HL-60/S4 treated with phorbol 12-myristate 13-acetate at 8.2 ng/mL for 4 days and 3 days (cell line): ENCODE results near the gene ATP13A3.

Experiments used
- in situ Hi-C: fragments of 300-500 bp; cut with MboI; formaldehyde crosslinking; loops from 2 replicates; pipeline ENCODE4 v1.15.0; 2022; ENCODE audit warnings: low sequenced_read_pairs

The ATP13A3 gene

DNA sequence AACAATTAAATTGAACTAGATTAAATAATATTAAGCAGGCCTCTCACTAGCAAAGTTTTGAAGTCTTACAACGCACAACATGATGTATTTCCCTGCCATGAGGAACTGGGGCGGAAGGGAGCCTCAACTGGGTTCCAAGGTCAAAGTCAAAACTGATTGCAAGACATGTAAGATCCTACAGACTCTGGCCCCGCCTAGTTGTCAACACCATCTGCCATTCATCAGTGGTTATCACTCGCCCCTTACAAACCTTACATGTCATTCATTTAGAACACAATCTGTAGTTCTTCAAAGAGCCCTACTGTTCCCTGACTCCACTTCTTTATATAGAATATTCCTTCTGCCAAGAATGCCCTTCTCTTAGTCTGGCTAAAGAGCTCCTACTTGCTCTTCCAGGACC lies 10.0 kb downstream of the ATP13A3 start:
- in situ Hi-C loops = loop anchor here (10.0 kb wide), 1 partner anchor 108 kb away; no protein-coding TSS in a partner anchor

DNA sequence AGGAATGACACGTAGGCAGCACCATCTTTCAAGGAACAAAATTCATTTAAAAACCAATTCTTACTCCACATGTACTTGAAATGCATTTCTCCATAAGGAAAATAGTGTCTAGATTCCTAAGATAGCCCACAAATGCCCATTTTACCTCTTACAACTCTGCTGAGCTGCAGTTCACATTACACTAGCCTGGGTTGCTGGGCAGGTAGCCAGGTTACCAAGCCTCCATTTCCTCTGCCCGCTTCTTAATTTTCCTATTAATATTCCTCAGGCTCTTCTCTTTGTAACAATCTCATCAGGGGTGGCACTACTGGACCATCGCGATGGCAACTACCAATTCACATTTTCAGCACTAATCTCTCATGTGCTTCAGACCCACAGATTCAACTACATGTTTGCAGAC lies 10.8 kb downstream of the ATP13A3 start:
- in situ Hi-C loops = loop anchor here (10.0 kb wide), 1 partner anchor 109 kb away; no protein-coding TSS in a partner anchor

DNA sequence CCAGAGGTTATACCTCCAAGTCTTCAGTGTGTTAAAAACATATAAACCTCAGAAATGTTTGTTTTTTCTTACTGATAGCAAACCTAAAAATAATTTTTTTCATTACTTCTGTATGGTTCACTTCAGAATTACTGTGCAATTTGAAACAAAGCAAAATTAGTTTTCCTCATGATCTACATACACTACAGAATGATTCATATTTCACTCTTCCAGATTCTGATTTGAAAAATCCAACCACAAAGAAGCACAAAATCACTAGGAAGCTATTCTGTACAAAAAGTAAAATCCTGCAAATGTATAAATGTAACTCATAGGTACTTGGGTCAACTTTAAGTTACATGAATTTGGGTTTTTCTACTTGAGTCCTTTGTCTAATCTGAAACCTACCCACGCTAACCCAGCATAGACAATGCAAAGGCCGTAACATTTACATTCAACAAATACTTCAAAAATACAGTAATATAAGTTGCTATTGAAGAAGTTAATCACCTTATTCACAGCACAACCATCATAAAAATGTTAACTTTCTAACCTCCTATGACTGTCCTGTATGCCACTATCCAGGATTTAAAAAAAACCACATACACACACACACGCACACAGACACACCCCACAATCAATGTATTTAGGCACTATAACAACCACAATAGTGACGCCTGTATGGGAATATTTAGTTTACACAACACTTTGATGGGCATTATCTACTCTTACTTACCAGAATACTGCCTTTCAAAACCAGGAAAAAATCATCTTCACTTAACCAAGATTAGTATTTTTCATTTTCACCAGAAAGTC lies 11.5 kb downstream of the ATP13A3 start:
- in situ Hi-C loops = loop anchor here (10.0 kb wide), 1 partner anchor 109 kb away; no protein-coding TSS in a partner anchor

DNA sequence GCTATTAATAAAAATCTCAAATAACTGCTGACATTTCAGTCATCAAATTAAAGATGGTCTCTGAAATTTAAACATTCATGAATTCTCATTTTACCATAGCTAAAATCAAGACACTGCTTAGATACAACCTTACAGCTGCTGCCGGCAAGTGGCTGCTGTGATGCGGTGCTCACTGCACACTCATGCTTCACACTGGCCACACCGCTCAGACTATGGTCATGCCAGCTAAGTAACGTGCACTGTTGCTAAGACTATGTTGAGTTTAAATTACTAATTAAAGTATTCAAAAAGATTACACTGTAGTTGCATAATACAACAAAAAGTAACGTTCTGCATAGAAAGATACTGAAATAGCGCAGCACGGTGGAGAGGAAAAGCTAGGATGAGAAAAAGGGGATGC lies 12.1 kb downstream of the ATP13A3 start:
- in situ Hi-C loops = loop anchor here (10.0 kb wide), 1 partner anchor 110 kb away; no protein-coding TSS in a partner anchor

DNA sequence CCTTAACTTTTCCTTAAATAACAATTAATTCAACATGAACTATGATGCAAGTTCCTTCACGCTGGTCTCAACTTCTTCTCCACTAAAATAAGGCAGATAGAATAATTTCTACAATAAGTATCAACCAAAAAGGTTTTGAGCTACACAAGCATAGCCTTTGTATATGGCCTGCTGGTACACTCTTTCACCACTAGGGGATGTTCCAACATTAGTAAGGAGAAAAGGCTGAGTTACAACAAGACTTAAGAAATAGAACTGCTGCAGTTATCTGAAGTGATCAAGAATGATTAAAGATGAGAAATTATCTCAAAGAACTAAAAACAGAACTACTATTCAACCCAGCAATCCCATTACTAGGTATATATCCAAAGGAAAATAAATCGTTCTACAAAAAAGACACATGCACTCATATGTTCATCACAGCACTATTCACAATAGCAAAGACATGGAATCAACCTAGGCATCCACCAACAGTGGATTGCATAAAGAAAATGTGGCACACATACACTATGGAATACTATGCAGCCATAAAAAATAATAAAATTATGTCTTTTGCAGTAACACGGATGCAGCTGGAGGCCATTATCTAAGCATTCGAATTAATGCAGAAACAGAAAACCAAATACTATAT lies 14.4 kb downstream of the ATP13A3 start:
- in situ Hi-C loops = loop anchor here (10.0 kb wide), 1 partner anchor 112 kb away; no protein-coding TSS in a partner anchor

DNA sequence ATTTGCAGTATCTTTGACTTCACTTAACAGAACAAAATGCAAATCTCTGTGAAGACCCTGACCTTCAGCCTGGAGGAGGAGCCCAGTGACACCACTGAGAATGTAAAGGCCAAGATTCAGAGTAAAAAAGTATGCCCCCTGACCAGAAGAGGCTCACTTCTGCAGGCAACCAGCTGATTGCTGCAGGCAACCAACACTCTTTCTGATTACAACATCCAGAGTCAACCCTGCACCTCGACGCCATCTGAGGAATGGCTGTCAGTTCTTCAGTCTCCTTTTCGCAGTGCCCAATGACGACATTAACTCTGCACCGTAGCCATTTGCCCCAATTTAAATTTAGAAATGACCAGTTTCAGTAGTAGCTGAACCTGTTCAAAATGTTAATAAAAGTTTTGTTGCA lies 14.9 kb downstream of the ATP13A3 start:
- in situ Hi-C loops = loop anchor here (10.0 kb wide), 1 partner anchor 113 kb away; no protein-coding TSS in a partner anchor

DNA sequence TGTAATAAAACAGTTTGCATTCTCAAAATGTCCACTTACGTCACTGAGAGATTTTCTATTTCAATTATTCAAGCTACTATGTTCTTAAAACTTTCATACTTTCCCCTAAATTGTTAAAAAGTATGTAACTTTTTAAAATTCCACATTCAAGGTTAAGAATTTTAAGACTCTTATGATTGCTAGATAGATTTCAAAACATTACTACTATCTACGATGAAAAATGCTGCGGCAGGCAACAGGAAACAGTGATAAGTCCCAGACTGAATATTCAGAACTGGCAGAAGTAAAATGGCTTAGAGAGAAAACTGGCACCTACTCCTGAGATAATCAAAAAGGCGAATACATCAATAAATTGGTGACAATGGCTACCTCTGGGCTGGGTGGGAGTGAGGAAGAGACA lies 16.2 kb downstream of the ATP13A3 start:
- in situ Hi-C loops = loop anchor here (10.0 kb wide), 1 partner anchor 114 kb away; no protein-coding TSS in a partner anchor

DNA sequence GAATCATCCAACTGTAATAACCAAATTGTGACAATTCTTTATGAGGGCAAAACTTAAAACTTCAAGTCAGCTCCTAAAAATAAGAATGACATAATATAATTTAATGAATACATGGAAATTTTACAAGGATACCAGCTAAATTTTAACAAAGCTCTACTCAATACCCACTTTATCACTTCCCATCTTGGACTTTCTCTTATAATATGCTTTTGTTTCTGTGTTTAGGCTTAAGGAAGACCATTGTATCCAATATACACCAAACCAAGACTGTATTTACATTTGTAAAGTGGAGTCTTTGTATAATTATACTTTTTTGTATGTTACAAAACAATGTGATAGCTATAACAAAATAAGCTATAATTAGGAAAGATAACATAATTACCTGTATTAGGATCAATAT lies 16.8 kb downstream of the ATP13A3 start:
- in situ Hi-C loops = loop anchor here (10.0 kb wide), 1 partner anchor 115 kb away; no protein-coding TSS in a partner anchor

DNA sequence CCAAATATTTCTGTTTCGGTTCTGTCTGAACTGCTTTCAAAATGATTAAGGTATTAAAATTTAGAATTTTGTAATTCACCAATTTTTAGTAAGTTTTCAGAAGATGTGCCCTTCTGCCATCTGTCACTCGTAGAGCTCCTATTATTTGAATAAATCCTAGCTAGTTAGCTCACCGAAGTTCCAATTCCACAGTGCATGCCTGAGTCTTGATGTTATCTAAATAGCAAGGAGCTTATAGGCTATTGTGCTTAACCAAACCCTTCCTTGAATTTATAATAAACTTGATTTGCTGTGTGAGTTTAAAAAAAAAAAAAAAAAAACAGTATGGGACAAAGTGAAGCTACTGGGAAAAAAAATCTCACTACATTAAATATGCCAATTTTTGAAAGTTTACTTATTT lies 18.7 kb downstream of the ATP13A3 start:
- in situ Hi-C loops = no loop called here

DNA sequence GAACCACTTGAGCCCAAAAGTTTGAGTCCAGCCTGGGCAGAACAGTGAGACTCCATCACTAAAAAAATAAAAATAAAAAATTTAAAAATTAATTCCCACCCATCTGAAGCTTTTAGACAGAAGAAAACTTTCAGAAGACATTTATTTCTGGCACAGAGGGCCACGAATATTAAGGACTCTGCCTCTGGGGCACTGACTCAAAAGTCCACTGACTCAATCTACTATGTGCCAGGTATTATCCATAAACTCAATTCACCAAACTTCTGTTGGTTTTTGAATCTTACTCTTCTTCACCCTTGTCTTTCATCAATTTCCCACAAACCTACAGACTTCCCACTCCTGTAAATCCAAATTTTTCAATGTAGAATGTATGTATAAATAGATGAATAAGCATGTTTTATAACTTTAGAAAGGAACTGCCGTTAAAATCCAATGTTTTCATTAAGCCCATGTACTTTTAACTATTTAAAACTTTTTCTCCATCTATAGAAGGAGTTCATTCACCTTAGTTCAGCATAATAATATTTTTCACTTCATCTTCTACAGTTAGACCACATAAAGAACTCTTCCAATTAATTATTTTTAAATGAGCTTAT lies 19.9 kb downstream of the ATP13A3 start:
- in situ Hi-C loops = no loop called here

DNA sequence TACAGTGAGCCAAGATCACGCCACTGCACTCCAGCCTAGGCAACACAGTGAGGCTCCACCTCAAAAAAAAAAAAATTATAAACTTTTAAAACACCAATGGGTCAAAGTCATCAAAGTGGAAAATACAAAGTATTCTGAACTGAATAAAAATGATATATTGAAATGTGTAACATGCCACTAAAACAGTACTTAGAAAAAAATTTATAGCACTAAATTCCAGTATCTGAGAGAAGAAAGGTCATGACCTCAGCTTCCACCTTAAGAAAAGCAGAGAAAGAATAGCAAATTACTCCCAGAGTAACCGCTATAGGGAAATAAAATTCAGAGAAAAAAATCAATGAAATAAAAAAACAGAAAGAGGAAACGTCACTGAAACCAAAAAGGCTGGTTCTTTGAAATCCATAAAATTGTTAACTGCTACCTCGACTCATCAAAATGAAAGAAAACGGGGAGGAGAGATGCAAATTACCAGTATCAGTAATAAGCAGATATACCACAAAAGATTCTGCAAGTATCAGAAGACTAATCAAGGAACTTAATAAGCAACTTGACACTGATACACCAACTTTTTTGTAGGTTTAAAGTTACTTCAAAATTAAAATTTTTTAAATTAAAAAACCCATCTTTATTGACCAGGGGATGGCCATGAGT lies 20.8 kb downstream of the ATP13A3 start:
- in situ Hi-C loops = no loop called here

DNA sequence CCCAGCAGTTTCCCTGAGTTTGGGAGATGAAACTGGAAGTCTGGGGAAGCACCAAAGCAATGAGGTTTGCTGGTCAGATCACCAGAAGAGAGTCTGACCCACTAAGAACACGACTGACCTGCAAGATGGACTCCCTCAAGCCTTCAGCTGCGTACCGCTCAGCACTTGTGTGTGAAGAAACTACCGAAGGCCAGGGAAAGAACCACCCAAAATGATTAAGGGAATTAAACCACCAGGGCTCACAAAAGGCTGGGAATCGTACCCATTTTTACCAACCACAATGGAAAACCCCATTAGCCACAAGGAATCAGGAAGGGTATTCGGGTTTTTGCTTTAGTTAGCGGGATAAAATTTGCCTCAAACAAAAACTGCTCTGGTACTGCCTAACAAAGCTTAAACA lies 21.6 kb downstream of the ATP13A3 start:
- in situ Hi-C loops = no loop called here

DNA sequence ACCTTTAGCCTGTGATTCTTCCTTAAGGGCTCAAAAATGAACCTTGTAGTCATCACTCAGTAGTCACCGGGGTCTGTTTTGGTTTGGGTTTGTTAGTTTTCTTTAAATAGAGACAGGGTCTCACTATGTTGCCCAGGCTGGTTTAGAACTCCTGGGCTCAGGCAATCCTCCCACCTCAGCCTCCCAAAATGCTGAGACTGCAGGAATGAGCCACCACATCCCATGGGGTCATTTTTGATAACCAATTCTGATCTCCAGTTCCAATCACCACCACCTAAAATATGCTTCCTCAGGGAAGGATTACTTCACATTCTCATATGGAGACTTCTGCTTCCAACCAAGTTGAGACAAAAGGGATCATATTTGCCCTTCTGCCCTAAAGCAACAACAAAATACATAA lies 22.1 kb downstream of the ATP13A3 start:
- in situ Hi-C loops = no loop called here

DNA sequence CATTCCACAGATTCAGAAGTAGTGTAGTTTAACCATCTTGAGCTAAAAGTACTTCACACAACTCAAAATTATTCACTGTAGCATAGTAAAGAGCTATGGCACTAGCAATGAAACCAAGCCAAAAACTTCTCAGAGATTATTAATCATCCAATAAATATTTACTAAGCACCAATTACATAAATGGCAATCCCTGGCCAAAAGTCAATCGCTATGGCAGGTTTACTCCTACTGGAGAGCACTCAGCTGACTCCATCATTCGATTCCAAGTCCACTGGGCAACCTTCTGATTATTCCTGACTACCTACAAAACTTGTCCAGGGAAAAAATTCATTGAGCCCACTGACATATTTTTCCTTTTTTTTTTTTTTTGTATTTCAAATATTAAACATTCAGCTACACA lies 23.9 kb downstream of the ATP13A3 start:
- in situ Hi-C loops = no loop called here

DNA sequence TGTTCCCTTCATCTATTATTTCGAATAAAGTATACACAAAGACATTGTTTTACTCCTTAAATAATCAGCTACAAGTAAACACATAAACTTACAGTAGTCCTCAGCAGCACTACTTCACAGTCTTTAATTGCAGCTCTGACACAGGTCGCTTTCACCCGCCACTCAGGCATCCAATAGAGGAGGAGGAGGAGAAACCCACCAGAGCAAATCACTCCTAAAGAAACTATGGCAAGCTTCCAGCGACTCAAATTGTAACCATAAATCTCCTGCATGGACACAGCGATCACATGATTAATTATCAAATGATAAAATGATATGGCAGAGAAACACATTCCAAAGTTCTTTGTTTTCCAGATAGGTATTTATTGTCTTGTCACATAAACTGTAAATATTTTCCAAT lies 26.2 kb downstream of the ATP13A3 start:
- in situ Hi-C loops = no loop called here

DNA sequence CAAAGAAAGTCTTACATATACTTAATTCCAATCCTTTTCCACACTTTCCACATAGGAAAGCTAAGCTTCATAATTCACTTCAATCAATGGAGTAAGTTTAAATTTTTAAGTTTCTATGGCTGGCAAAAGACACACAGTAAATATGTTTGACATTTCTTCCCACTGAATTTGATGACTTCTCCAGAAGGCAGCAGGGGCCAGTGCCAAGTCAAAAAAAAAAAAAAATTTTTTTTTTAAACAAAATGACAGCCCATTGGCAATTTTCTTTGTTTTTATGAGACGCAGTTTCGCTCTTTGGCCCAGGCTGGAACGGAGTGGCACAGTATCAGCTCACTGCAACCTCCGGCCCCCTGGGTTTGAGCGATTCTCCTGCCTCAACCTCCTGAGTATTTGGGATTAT lies 28.7 kb downstream of the ATP13A3 start:
- in situ Hi-C loops = no loop called here

DNA sequence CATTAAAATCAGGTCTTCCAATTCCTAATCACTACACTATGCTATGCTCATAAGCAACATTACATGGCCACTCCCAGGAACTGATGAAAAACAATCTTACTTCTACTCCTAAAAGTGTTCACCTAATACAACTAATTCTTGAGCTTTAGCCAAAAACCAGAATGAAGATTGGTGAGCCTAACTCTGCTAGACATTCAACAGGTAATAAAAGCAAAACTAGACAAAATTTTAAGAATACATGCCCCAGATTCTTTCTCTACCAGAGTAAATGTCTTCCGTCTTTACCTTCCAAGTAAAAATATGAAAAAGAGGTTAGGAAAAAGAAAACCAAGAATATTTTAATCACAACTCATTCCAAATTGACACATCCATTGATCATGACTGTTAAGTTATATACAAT lies 31.3 kb downstream of the ATP13A3 start:
- in situ Hi-C loops = no loop called here

DNA sequence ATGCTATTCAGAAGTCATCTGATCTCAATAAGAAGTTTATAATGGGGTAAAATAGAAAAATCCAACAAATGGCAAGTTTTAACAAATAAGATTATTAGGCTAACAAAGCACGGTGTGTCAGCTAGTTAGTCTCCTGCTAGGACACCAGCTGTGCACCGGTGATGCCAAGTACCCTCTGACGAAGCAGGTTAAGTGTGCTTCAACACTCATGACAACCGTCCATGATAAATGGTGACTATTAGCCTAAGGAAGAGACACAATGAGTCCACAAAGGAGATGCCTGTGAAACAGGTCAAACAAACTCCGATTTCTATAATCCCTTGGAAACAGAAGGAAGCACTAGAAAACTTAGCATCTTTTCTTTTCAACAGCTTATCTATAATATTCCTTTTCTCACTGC lies 36.5 kb downstream of the ATP13A3 start:
- in situ Hi-C loops = no loop called here

DNA sequence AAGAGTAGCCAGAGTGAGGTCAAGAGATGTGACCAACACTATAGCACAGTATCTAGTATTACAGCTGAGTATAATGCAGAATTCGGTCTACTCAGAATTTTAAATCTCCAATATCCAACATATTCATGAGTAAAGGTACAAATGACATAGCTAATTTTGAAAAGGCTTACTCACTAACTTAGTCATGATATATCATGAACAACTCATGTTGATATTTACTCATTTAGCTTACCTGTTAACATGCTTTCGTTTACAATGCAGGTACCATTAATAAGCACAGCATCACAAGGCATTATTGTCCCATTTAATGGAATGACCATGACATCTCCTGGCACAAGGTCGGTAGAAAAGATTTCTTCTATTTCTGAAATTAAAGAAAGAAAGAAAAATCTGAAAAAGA lies 36.9 kb downstream of the ATP13A3 start:
- in situ Hi-C loops = no loop called here

DNA sequence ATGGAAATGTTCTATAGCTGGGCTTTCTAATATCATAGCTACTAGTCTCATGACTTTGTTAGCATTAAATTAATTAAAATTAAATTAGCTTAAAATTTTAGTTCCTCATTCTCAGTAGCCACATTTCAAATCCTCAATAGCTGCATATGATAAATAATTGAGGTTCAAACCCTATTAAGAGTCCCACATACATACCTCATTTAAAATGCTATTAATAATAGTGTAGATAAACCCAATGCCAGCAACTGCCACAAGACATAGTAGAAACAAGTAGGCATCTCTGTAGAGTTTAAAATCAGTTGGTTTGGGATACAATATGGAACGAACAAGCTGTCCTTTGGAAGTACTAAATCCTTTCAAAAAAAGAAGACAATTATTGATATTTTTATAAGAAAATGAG lies 39.1 kb downstream of the ATP13A3 start:
- in situ Hi-C loops = no loop called here

DNA sequence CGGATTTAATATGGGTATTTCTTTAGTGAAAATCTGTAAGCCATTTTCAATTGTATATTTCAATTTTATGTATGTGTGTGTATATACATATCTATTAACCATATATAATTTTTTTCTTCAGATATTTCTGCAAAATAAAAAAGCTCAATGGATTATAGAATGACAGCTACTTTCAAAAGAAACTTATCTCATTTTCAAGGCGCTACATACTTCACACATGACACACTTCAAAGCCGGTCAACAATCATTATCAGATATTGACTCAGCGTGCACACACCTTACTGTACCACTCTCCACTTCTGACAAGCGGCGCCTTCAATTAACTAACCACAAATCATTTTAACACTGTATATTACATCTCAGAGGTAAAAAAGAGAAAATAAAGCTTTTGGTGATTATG lies 39.6 kb downstream of the ATP13A3 start:
- in situ Hi-C loops = no loop called here
